ENCODE data around the gene ITIH5. TPM values are rescaled to one million over a fixed set of nuclear protein-coding genes. Genes with fewer than 3 reads are reported as not detected.

ITIH5 gene
- total and polyA plus RNA-seq, 2 of the 13 experiments (the other 11 are each of a cell fraction or from before 2014, with no cell fraction given) = 4.7 to 8.9 TPM

DNA sequence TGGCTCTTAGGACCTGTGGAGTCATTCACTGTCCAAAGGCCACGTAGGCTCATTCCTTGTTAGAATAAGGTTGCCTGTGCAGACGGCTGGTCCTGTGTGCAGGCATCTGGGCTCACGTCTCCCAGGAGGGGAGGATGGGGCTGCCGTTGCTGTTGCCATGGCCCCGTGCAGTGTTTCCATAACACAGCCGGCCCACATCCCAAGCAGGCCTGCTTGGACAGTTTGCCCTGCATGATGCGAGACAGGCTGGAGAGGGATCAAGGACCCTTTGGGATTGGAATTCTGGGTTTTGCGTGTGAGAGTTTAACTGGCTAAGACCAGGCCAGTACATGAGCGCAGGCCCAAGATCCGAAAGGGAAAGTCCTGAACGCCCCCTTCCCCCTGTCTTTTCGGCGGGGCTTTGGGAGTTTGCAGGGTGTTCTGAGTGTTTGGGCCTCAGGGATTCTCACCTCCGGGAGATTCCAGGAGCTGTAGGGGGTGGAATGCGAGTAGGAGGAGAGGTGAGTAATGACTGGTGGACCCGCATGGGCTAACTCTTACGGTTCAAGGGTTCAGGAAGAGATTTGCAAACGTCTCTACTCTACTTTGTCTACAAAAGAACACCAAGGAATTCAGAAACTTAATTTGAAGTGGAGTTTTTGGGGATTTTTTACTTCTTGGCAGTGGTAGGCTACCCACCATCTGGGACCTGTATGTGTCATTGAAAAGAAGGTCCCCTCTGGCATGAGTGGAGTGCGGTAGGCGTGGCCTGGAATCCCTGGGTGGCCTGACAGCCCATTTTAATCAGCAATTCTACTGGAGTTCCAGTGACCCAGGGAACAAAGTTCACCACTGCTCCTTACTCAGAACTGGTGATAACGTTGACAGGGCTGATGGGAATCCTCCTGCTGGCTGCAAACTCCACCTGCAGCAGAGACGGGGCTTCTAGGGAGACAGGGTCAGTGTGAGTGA is 125.4 kb downstream of the ITIH5 start (continued):
- TF ChIP-seq, protein P1, sequence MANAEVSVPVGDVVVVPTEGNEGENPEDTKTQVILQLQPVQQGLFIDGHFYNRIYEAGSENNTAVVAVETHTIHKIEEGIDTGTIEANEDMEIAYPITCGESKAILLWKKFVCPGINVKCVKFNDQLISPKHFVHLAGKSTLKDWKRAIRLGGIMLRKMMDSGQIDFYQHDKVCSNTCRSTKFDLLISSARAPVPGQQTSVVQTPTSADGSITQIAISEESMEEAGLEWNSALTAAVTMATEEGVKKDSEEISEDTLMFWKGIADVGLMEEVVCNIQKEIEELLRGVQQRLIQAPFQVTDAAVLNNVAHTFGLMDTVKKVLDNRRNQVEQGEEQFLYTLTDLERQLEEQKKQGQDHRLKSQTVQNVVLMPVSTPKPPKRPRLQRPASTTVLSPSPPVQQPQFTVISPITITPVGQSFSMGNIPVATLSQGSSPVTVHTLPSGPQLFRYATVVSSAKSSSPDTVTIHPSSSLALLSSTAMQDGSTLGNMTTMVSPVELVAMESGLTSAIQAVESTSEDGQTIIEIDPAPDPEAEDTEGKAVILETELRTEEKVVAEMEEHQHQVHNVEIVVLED (CRISPR knock-in tag; IDR thresholded peaks at IDR 0.05; ENCODE audit: borderline replicate concordance) = no peak
- no peak for TF ChIP-seq ZNF564 (CRISPR knock-in tag; IDR thresholded peaks at IDR 0.05)
- TF ChIP-seq, protein P2, sequence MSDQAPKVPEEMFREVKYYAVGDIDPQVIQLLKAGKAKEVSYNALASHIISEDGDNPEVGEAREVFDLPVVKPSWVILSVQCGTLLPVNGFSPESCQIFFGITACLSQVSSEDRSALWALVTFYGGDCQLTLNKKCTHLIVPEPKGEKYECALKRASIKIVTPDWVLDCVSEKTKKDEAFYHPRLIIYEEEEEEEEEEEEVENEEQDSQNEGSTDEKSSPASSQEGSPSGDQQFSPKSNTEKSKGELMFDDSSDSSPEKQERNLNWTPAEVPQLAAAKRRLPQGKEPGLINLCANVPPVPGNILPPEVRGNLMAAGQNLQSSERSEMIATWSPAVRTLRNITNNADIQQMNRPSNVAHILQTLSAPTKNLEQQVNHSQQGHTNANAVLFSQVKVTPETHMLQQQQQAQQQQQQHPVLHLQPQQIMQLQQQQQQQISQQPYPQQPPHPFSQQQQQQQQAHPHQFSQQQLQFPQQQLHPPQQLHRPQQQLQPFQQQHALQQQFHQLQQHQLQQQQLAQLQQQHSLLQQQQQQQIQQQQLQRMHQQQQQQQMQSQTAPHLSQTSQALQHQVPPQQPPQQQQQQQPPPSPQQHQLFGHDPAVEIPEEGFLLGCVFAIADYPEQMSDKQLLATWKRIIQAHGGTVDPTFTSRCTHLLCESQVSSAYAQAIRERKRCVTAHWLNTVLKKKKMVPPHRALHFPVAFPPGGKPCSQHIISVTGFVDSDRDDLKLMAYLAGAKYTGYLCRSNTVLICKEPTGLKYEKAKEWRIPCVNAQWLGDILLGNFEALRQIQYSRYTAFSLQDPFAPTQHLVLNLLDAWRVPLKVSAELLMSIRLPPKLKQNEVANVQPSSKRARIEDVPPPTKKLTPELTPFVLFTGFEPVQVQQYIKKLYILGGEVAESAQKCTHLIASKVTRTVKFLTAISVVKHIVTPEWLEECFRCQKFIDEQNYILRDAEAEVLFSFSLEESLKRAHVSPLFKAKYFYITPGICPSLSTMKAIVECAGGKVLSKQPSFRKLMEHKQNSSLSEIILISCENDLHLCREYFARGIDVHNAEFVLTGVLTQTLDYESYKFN (CRISPR knock-in tag; conservative IDR thresholded peaks at IDR 0.05) = 0 out of 2 replicates have a peak, but pooled peaks have one; percentile 45
- TF ChIP-seq ZNF331 (CRISPR knock-in tag; IDR thresholded peaks at IDR 0.05) = peak; percentile 82; the same call in 1 of the 2 replicates
- peak; percentile 15; the same call in 1 of the 2 replicates for TF ChIP-seq NR2F6 (IDR thresholded peaks at IDR 0.05)
- TF ChIP-seq NR2F6 (CRISPR knock-in tag; IDR thresholded peaks at IDR 0.05) = peak; percentile 51
- 0 out of 2 replicates have a peak, but pooled peaks have one; percentile 11 for TF ChIP-seq ZNF317 (CRISPR knock-in tag; IDR thresholded peaks at IDR 0.05)
- 0 out of 2 replicates have a peak, but pooled peaks have one; percentile 15 for TF ChIP-seq PHF8 (CRISPR knock-in tag; IDR thresholded peaks at IDR 0.05)
- TF ChIP-seq CENPT (CRISPR knock-in tag; IDR thresholded peaks at IDR 0.05; ENCODE audit: low read depth) = no peak
- TF ChIP-seq, protein P3, sequence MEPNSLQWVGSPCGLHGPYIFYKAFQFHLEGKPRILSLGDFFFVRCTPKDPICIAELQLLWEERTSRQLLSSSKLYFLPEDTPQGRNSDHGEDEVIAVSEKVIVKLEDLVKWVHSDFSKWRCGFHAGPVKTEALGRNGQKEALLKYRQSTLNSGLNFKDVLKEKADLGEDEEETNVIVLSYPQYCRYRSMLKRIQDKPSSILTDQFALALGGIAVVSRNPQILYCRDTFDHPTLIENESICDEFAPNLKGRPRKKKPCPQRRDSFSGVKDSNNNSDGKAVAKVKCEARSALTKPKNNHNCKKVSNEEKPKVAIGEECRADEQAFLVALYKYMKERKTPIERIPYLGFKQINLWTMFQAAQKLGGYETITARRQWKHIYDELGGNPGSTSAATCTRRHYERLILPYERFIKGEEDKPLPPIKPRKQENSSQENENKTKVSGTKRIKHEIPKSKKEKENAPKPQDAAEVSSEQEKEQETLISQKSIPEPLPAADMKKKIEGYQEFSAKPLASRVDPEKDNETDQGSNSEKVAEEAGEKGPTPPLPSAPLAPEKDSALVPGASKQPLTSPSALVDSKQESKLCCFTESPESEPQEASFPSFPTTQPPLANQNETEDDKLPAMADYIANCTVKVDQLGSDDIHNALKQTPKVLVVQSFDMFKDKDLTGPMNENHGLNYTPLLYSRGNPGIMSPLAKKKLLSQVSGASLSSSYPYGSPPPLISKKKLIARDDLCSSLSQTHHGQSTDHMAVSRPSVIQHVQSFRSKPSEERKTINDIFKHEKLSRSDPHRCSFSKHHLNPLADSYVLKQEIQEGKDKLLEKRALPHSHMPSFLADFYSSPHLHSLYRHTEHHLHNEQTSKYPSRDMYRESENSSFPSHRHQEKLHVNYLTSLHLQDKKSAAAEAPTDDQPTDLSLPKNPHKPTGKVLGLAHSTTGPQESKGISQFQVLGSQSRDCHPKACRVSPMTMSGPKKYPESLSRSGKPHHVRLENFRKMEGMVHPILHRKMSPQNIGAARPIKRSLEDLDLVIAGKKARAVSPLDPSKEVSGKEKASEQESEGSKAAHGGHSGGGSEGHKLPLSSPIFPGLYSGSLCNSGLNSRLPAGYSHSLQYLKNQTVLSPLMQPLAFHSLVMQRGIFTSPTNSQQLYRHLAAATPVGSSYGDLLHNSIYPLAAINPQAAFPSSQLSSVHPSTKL (CRISPR knock-in tag; IDR thresholded peaks at IDR 0.05) = peak; percentile 70
- TF ChIP-seq, protein P4, sequence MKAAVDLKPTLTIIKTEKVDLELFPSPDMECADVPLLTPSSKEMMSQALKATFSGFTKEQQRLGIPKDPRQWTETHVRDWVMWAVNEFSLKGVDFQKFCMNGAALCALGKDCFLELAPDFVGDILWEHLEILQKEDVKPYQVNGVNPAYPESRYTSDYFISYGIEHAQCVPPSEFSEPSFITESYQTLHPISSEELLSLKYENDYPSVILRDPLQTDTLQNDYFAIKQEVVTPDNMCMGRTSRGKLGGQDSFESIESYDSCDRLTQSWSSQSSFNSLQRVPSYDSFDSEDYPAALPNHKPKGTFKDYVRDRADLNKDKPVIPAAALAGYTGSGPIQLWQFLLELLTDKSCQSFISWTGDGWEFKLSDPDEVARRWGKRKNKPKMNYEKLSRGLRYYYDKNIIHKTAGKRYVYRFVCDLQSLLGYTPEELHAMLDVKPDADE (CRISPR knock-in tag; IDR thresholded peaks at IDR 0.05) = no peak
- TF ChIP-seq, protein P5, sequence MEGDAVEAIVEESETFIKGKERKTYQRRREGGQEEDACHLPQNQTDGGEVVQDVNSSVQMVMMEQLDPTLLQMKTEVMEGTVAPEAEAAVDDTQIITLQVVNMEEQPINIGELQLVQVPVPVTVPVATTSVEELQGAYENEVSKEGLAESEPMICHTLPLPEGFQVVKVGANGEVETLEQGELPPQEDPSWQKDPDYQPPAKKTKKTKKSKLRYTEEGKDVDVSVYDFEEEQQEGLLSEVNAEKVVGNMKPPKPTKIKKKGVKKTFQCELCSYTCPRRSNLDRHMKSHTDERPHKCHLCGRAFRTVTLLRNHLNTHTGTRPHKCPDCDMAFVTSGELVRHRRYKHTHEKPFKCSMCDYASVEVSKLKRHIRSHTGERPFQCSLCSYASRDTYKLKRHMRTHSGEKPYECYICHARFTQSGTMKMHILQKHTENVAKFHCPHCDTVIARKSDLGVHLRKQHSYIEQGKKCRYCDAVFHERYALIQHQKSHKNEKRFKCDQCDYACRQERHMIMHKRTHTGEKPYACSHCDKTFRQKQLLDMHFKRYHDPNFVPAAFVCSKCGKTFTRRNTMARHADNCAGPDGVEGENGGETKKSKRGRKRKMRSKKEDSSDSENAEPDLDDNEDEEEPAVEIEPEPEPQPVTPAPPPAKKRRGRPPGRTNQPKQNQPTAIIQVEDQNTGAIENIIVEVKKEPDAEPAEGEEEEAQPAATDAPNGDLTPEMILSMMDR (CRISPR knock-in tag; IDR thresholded peaks at IDR 0.05) = peak; percentile 53
